ENCODE results near the gene KCNAB1. TPM values are rescaled to one million over a fixed set of nuclear protein-coding genes. Genes with fewer than 3 reads are reported as not detected.

KCNAB1 gene
- total and polyA plus RNA-seq, 2 donors (not counting 3 experiments of a cell fraction or from before 2014, with no cell fraction given), result 0.21 TPM; not detected in 1

GRCh38 chr3:156493887-156494286 is 373.5 kb downstream of the KCNAB1 start:
- dilution Hi-C loops (cut with MboI; ENCODE audit: extremely low pct_ligation_motif_present, low sequenced_read_pairs), result no loop called here
- no peak overlapping the region for H3K4me3 ChIP-seq (replicated peaks in 1 of 3; ENCODE audit: insufficient read depth in 1 of 3, low read depth in 1 of 3, low read length in 3 of 3)
- no peak overlapping the region for H3K27ac ChIP-seq (ENCODE audit: insufficient read depth, low read depth, low read length)
- H3K9ac ChIP-seq (replicated peaks; ENCODE audit: extremely low read depth, insufficient read depth, low read length), result no peak overlapping the region
- CTCF ChIA-PET, result no interaction called here
- intact Hi-C loops (cut with micrococcal nuclease), result no loop called here
- BruUV-seq (replicated peaks), result no TSS peak
- no peaks in the 10 kb centered on the region for H3K36me3 ChIP-seq (ENCODE audit: control insufficient read depth in 2 of 2, extremely low read depth in 1 of 2, insufficient read depth in 2 of 2, low read length in 2 of 2)
- DNase-seq (ENCODE audit: low read depth, low spot score), result no peak
- POLR2A ChIA-PET, result no interaction called here
- no peak overlapping the region for H3K4me2 ChIP-seq (ENCODE audit: insufficient read depth, low read length)
- no peak overlapping the region for H2AFZ ChIP-seq (ENCODE audit: low read depth, low read length)
- H3K9me3 ChIP-seq (replicated peaks; ENCODE audit: control insufficient read depth, insufficient read depth, low read length), result no peaks in the 10 kb centered on the region
- H3K27me3 ChIP-seq (ENCODE audit: control insufficient read depth in 2 of 2, insufficient read depth in 2 of 2, low read length in 2 of 2), result no peaks in the 10 kb centered on the region
- H3K9me1 ChIP-seq (replicated peaks; ENCODE audit: control insufficient read depth, extremely low read depth, insufficient read depth, low read length), result no peaks in the 10 kb centered on the region
- H4K20me1 ChIP-seq (replicated peaks; ENCODE audit: control insufficient read depth, extremely low read depth, insufficient read depth, low read length), result no peaks in the 10 kb centered on the region
- no peak for TF ChIP-seq POLR2AphosphoS5 (IDR thresholded peaks at IDR 0.05; ENCODE audit: insufficient read depth, low read depth, low read length)
- no peak for TF ChIP-seq FOS (IDR thresholded peaks at IDR 0.05; ENCODE audit: borderline replicate concordance, insufficient read depth, low read length)
- TF ChIP-seq GATA2 (IDR thresholded peaks at IDR 0.05; ENCODE audit: insufficient read depth, insufficient read length, low read depth, low read length), result no peak
- no peaks in the 10 kb centered on the region for H3K79me2 ChIP-seq (ENCODE audit: control insufficient read depth, insufficient read depth, low read length)
- H3K4me1 ChIP-seq (ENCODE audit: control insufficient read depth, extremely low read depth, insufficient read depth, low read length), result peaks cover 33% of the 10 kb centered on the region
- no peak for FAIRE-seq

GRCh38 chr3:156495816-156496215 is 375.4 kb downstream of the KCNAB1 start:
- H3K4me1 ChIP-seq (ENCODE audit: control insufficient read depth, extremely low read depth, insufficient read depth, low read length), result peaks cover 19% of the 10 kb centered on the region
- H2AFZ ChIP-seq (ENCODE audit: low read depth, low read length), result no peak overlapping the region
- BruUV-seq (replicated peaks), result no TSS peak
- peak; percentile 60 for DNase-seq (ENCODE audit: low read depth, low spot score)
- no peak overlapping the region for H3K4me2 ChIP-seq (ENCODE audit: insufficient read depth, low read length)
- dilution Hi-C loops (cut with MboI; ENCODE audit: extremely low pct_ligation_motif_present, low sequenced_read_pairs), result no loop called here
- no peak overlapping the region for H3K4me3 ChIP-seq (replicated peaks in 1 of 3; ENCODE audit: insufficient read depth in 1 of 3, low read depth in 1 of 3, low read length in 3 of 3)
- FAIRE-seq, result peak; percentile 69
- H3K36me3 ChIP-seq (ENCODE audit: control insufficient read depth in 2 of 2, extremely low read depth in 1 of 2, insufficient read depth in 2 of 2, low read length in 2 of 2), result no peaks in the 10 kb centered on the region
- ChIA-PET CTCF (interaction anchor here (3.2 kb wide), 1 partner anchor 14 kb away, joined by 14 read pairs; no protein-coding TSS in a partner anchor), POLR2A (no interaction called here)
- H3K79me2 ChIP-seq (ENCODE audit: control insufficient read depth, insufficient read depth, low read length), result no peaks in the 10 kb centered on the region
- H3K9me3 ChIP-seq (replicated peaks; ENCODE audit: control insufficient read depth, insufficient read depth, low read length), result no peaks in the 10 kb centered on the region
- intact Hi-C loops (cut with micrococcal nuclease), result no loop called here
- H3K27me3 ChIP-seq (ENCODE audit: control insufficient read depth in 2 of 2, insufficient read depth in 2 of 2, low read length in 2 of 2), result no peaks in the 10 kb centered on the region
- no peaks in the 10 kb centered on the region for H4K20me1 ChIP-seq (replicated peaks; ENCODE audit: control insufficient read depth, extremely low read depth, insufficient read depth, low read length)
- no peak overlapping the region for H3K9ac ChIP-seq (replicated peaks; ENCODE audit: extremely low read depth, insufficient read depth, low read length)
- no peaks in the 10 kb centered on the region for H3K9me1 ChIP-seq (replicated peaks; ENCODE audit: control insufficient read depth, extremely low read depth, insufficient read depth, low read length)
- no peak overlapping the region for H3K27ac ChIP-seq (ENCODE audit: insufficient read depth, low read depth, low read length)
- TF ChIP-seq POLR2AphosphoS5 (IDR thresholded peaks at IDR 0.05; ENCODE audit: insufficient read depth, low read depth, low read length) (no peak), JUN (IDR thresholded peaks at IDR 0.05; ENCODE audit: borderline replicate concordance, insufficient read depth, insufficient read length, low read depth) (no peak), EZH2 (IDR thresholded peaks at IDR 0.05; ENCODE audit: borderline replicate concordance, low read depth, low read length, severe bottlenecking) (no peak), MAX (IDR thresholded peaks at IDR 0.05; ENCODE audit: insufficient read depth, insufficient read length) (no peak), FOS (IDR thresholded peaks at IDR 0.05; ENCODE audit: borderline replicate concordance, insufficient read depth, low read length) (no peak), GATA2 (IDR thresholded peaks at IDR 0.05; ENCODE audit: insufficient read depth, insufficient read length, low read depth, low read length) (no peak), MYC (IDR thresholded peaks at IDR 0.05; ENCODE audit: low read depth, low read length) (no peak), POLR2A (IDR thresholded peaks at IDR 0.05; ENCODE audit: low read depth, low read length) (no peak), CTCF (IDR thresholded peaks at IDR 0.05; ENCODE audit: extremely low read depth in 1 of 2, insufficient read depth in 1 of 2, low read depth in 1 of 2, low read length in 2 of 2) (no peak)

Data from endothelial cell of umbilical vein (primary cell).